Thoracic aorta (tissue), 2 donors: ENCODE measurements around the gene PNPLA8. TPM values are rescaled to one million over a fixed set of nuclear protein-coding genes. Genes with fewer than 3 reads are reported as not detected.

Experiments
- ATAC-seq: fragments of 150-250 bp; one replicate; pipeline ENCODE4 v1.8.0; 2017; ENCODE audit warnings: low read depth; ENCODE audit not compliant: insufficient number of reproducible peaks, low FRiP score
- DNase-seq: peaks from one replicate; pipeline ENCODE4 v3.0.0-alpha.2; 2020; ENCODE audit warnings: low spot score
- H3K27ac ChIP-seq, 2 donors: fragments of 200-600 bp; sonication (generic); 1 replicate in 1 of 2; 2 replicates in 1 of 2; pipeline ENCODE4 v1.5.1; 2016; ENCODE audit warnings: mild to moderate bottlenecking in 2 of 2, moderate library complexity in 2 of 2
- H3K27me3 ChIP-seq: fragments of 200-600 bp; sonication (generic); replicated peaks from 2 replicates; pipeline ENCODE4 v1.6.0; 2016; ENCODE audit warnings: mild to moderate bottlenecking; ENCODE audit not compliant: insufficient read depth
- H3K36me3 ChIP-seq: fragments of 200-600 bp; sonication (generic); one replicate; pipeline ENCODE4 v1.5.1; 2016
- H3K4me1 ChIP-seq, 2 donors: fragments of 200-600 bp; sonication (generic); 1 replicate in 1 of 2; 2 replicates in 1 of 2; pipeline versions ENCODE4 v1.5.1 to v1.6.0; 2016; ENCODE audit warnings: low read depth in 2 of 2, mild to moderate bottlenecking in 1 of 2; ENCODE audit not compliant: control insufficient read depth in 1 of 2
- H3K4me3 ChIP-seq: fragments of 200-600 bp; sonication (generic); 2 replicates; pipeline ENCODE4 v1.5.1; 2016; ENCODE audit warnings: mild to moderate bottlenecking
- H3K9me3 ChIP-seq: fragments of 200-600 bp; sonication (generic); 2 replicates; pipeline ENCODE4 v1.5.1; 2016
- total RNA-seq, 2 donors: library from RNA; depleted of rRNA; stranded (reverse); fragments of >200 nt; gene quantifications; one replicate each; pipeline versions ENCODE4 v1.1.0 to v1.2.3, GENCODE V29; 2016
- TF ChIP-seq, protein P1 (sequence below): fragments of 200-600 bp; sonication (generic); IDR thresholded peaks from one replicate; pipeline ENCODE4 v1.5.1; 2019; ENCODE audit warnings: antibody characterized with exemption

The PNPLA8 gene
- total RNA-seq, 2 donors from 2014 or later: 29.6 to 45.8 TPM

DNA sequence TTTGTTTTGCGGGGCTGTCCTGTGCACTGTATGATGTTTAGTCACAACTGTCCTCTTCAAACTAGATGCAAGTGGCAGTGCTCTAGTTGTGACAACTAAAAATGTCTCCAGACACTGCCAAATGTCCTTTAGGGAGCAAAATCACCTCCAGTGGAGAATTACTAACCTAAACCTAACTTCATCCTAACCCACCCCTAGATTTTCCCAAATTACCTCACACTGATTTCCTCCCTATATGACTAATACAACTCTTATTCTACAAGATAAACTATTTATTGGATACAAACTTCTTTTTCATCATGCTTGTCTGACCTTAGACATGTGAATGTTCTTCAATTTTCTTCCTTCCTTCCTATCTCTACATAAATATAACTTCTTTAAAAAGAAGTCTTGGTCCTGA, 26.4 kb downstream of the PNPLA8 start:
- H3K27ac ChIP-seq: no peak overlapping the region
- TF ChIP-seq, protein P1, sequence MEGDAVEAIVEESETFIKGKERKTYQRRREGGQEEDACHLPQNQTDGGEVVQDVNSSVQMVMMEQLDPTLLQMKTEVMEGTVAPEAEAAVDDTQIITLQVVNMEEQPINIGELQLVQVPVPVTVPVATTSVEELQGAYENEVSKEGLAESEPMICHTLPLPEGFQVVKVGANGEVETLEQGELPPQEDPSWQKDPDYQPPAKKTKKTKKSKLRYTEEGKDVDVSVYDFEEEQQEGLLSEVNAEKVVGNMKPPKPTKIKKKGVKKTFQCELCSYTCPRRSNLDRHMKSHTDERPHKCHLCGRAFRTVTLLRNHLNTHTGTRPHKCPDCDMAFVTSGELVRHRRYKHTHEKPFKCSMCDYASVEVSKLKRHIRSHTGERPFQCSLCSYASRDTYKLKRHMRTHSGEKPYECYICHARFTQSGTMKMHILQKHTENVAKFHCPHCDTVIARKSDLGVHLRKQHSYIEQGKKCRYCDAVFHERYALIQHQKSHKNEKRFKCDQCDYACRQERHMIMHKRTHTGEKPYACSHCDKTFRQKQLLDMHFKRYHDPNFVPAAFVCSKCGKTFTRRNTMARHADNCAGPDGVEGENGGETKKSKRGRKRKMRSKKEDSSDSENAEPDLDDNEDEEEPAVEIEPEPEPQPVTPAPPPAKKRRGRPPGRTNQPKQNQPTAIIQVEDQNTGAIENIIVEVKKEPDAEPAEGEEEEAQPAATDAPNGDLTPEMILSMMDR: no peak
- DNase-seq (no peak), ATAC-seq (no peak)
- H3K9me3 ChIP-seq: no peaks in the 10 kb centered on the region
- peaks cover 6% of the 10 kb centered on the region for H3K36me3 ChIP-seq
- no peak overlapping the region for H3K4me3 ChIP-seq
- no peaks in the 10 kb centered on the region for H3K4me1 ChIP-seq
- H3K27me3 ChIP-seq: no peaks in the 10 kb centered on the region

DNA sequence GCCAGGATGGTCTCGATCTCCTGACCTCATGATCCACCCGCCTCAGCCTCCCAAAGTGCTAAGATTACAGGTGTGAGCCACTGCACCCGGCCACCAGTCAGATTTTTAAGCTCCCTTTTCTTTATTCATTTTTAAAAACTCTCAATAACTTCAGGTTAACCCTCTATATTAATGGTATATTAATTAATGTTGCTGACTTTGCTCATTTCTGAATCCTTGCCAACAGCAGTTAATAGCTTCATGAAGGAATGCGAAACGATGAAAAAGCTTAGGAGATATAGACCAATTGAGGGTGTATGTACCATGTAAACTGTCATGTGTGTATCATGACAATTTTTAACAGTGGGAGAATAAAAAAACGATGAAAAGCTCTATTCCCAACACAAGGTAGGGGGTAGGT, 27.5 kb downstream of the PNPLA8 start:
- Histone ChIP-seq H3K9me3 (no peaks in the 10 kb centered on the region), H3K27ac (no peak overlapping the region), H3K4me1 (no peaks in the 10 kb centered on the region), H3K36me3 (peaks cover 6% of the 10 kb centered on the region), H3K27me3 (no peaks in the 10 kb centered on the region), H3K4me3 (no peak overlapping the region)
- TF ChIP-seq, protein P1: no peak
- DNase-seq: no peak
- ATAC-seq: no peak

DNA sequence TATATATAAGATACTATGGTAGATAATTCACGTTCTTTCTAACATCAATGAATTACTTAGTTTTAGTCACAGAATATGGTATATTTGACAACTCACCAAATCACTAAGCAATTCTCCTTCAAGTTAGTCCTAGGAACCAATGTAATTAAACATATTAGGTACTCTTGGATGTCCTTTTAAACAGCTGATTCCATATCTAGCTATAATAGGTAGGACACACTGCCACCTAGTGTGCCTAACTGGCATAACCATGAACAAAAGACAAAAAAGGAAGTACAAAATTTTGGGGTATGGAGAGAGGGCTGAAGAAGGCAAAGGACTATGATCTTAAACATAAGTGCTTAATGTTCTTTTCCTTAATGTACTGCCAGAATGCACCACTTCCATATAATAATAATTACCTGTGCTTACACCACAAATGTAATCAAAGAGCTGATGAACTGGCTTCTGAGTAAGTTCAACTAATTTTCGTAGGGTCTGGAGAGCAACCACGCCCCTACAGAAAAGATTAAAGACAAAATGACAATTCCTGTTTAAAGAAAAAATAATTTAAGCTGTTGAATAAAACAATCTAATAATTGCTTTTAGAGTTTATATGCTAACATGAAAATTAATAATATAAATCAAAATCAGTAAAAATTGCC, 28.7 kb downstream of the PNPLA8 start:
- DNase-seq (no peak), ATAC-seq (no peak)
- Histone ChIP-seq H3K9me3 (no peaks in the 10 kb centered on the region), H3K27ac (no peak overlapping the region), H3K27me3 (no peaks in the 10 kb centered on the region), H3K4me3 (no peak overlapping the region), H3K36me3 (peaks cover 6% of the 10 kb centered on the region), H3K4me1 (no peaks in the 10 kb centered on the region)
- TF ChIP-seq, protein P1: peak; percentile 74

DNA sequence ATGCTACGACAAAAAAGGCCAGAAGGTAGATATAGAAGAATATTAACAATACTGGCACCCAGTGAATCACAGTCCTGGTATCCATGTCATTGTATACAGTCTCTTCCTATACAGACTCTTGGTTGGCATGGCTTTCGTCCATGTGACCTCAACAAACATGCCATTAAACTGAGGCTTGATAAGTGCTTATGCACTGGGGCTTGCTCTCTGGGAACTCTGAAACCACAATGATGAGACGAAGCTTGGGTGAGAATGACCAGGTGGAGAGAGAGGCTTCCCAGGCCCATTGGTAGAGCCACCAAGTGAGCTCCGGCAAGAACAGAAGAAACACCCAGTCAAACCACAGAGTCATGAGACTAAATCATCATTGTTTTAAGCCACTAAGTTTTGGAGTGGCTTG, 33.2 kb downstream of the PNPLA8 start:
- no peaks in the 10 kb centered on the region for H3K27me3 ChIP-seq
- no peaks in the 10 kb centered on the region for H3K4me1 ChIP-seq
- H3K27ac ChIP-seq: no peak overlapping the region
- DNase-seq (no peak), ATAC-seq (no peak)
- H3K36me3 ChIP-seq: peaks cover 5% of the 10 kb centered on the region
- no peaks in the 10 kb centered on the region for H3K9me3 ChIP-seq
- TF ChIP-seq, protein P1: no peak
- H3K4me3 ChIP-seq: no peak overlapping the region

DNA sequence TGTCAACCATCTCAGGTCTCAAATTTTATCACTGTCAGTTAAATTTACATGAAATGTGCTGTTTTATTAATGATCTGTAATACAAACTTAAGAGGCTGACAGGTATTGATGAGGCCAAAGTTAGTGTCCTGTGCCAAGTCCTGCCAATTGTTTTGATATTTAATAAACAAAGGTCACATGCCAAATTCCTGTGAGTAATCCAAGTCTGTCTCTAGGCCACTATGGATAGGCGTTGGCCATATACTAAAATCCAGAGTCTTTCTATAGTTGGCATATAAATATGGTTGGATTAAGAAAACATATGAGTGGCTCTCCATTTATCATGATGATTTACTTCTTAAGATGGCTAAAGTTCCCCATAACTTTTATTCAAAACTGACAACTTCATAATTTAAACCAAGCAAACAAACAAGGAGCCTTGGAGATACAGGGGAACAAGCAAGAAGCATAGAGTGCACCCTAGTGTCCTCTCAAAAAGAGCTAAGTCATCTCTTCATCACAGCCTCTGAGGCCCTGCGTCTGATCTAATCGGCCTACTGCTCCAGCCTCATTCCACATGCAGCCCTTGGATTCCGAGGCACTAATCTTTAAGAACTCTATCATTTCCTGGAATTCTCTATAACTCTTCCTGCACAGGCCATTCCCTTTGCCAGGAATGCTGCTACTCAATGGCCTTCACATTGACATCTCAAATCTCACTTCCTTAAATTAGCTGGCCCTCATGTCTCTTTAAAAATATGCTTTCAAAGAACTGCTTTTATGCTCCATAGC, 37.0 kb downstream of the PNPLA8 start:
- TF ChIP-seq, protein P1: no peak
- no peaks in the 10 kb centered on the region for H3K4me1 ChIP-seq
- no peak for DNase-seq
- H3K36me3 ChIP-seq: peaks cover 5% of the 10 kb centered on the region
- ATAC-seq: no peak
- H3K27ac ChIP-seq: no peak overlapping the region
- no peak overlapping the region for H3K4me3 ChIP-seq
- no peaks in the 10 kb centered on the region for H3K9me3 ChIP-seq
- H3K27me3 ChIP-seq: no peaks in the 10 kb centered on the region
